ENCODE results near the gene GLIS2. TPM values are rescaled to one million over a fixed set of nuclear protein-coding genes. Genes with fewer than 3 reads are reported as not detected.

Gene GLIS2
- total and polyA plus RNA-seq, 10 of the 15 experiments (the other 5 are each of a cell fraction or from before 2014, with no cell fraction given): 0.03 to 0.64 (median 0.18) TPM; not detected in 4

- Histone ChIP-seq H3K9me3 (replicated peaks; ENCODE audit: control insufficient read depth, insufficient read depth, low read length) (no peaks in the 10 kb centered on the region), H3K4me1 (ENCODE audit: control insufficient read depth, insufficient read depth, low read length) (peaks cover 16% of the 10 kb centered on the region), H2AFZ (ENCODE audit: control insufficient read depth, low read depth, low read length) (peak overlapping the region; percentile 52), H3K4me3 (no peak overlapping the region), H4K20me1 (ENCODE audit: control insufficient read depth, insufficient read depth) (no peaks in the 10 kb centered on the region), H3K27me3 (replicated peaks in 1 of 2; ENCODE audit: control insufficient read depth in 2 of 2, insufficient read depth in 2 of 2, low read length in 1 of 2) (peaks cover 0 to 6% of the 10 kb centered on the region in 2 experiments; a peak in 1 of 4 replicates), H3K4me2 (ENCODE audit: control insufficient read depth, insufficient read depth) (no peak overlapping the region), H3K36me3 (ENCODE audit: control insufficient read depth in 2 of 2, insufficient read depth in 2 of 2, low read length in 1 of 2) (peaks cover 2 to 3% of the 10 kb centered on the region in 2 experiments; a peak in 1 of 4 replicates), H3K27ac (ENCODE audit: control insufficient read depth, insufficient read depth) (no peak overlapping the region), H3K9ac (ENCODE audit: control insufficient read depth, insufficient read depth, low read length) (no peak overlapping the region), H3K79me2 (ENCODE audit: control insufficient read depth, insufficient read depth, low read length) (peaks cover 22% of the 10 kb centered on the region)
- DNase-seq (ENCODE audit: low read depth, low spot score) (no peak), ATAC-seq (peak; percentile 52), FAIRE-seq (no peak)
- TF ChIP-seq CTCF (IDR thresholded peaks at IDR 0.05 in 2 of 3, conservative IDR thresholded peaks at IDR 0.05 in 1 of 3; ENCODE audit: control insufficient read depth in 2 of 3, extremely low read depth in 1 of 3, insufficient read depth in 1 of 3, low read depth in 3 of 3, low read length in 3 of 3) (peak; percentile 84 to 94 (median 90)), SMC3 (IDR thresholded peaks at IDR 0.05; ENCODE audit: borderline replicate concordance, low read length) (peak; percentile 70), RFX5 (IDR thresholded peaks at IDR 0.05; ENCODE audit: low read depth, low read length) (no peak), YY1 (IDR thresholded peaks at IDR 0.05; ENCODE audit: low read depth, low read length) (peak; percentile 76), FOXK2 (IDR thresholded peaks at IDR 0.05) (no peak), MEF2B (IDR thresholded peaks at IDR 0.05; ENCODE audit: partially characterized antibody, poor library complexity, severe bottlenecking) (peak; percentile 82), NBN (IDR thresholded peaks at IDR 0.05) (0 out of 2 replicates have a peak, but pooled peaks have one; percentile 16), DPF2 (IDR thresholded peaks at IDR 0.05) (no peak), RUNX3 (IDR thresholded peaks at IDR 0.05; ENCODE audit: low read length) (peak; percentile 18; the same call in 1 of the 2 replicates), RAD21 (IDR thresholded peaks at IDR 0.05; ENCODE audit: insufficient read depth, low read depth, low read length) (peak; percentile 56)
- in situ Hi-C loops (cut with MboI): no loop called here
- RAD21 ChIA-PET (ENCODE audit: unreplicated experiment): interaction anchor here (0.6 to 7.0 kb wide), 5 partner anchors 18 to 39 kb away, joined by 3 to 68 read pairs (median 5); partner anchors contain the start of gene TFAP4
- POLR2A ChIA-PET: interaction anchor here (0.6 to 1.5 kb wide), 2 partner anchors 56 to 430 kb away, joined by 4 to 7 read pairs; no protein-coding TSS in a partner anchor
- 14% methylated on average over 11 of the region's 11 CpGs for WGBS (ENCODE audit: insufficient coverage, insufficient replicate concordance, low lambda C conversion rate, missing lambda C conversion rate)
- SMC1A ChIA-PET (ENCODE audit: uncharacterized antibody, unreplicated experiment): interaction anchor here (1.0 to 7.6 kb wide), 4 partner anchors 16 to 23 kb away, joined by 3 to 62 read pairs (median 8); no protein-coding TSS in a partner anchor
- intact Hi-C loops (cut with micrococcal nuclease; ENCODE audit: unreplicated experiment): loop anchor here (2.0 to 5.0 kb wide), 4 partner anchors 21 to 647 kb away; partner anchors contain the start of genes SEC14L5 and TFAP4
- CTCF ChIA-PET: interaction anchor here (0.8 to 7.8 kb wide), 17 partner anchors 9 to 174 kb away, joined by 3 to 140 read pairs (median 5); partner anchors contain the start of gene CORO7
- no TSS peak for BruUV-seq (replicated peaks)
Measured at GRCh38 chr16:4309833-4310266, 6.0 kb upstream of the GLIS2 start.
